IPS-NIHi11 (cell line): ENCODE data around the gene STYXL1.
"Not testable (repeated sequence)": the region's sequence is repeated elsewhere in the genome, so short reads cannot be mapped to it uniquely, and the experiment has no call there.

Source experiments
- DNase-seq: peaks from one replicate; pipeline ENCODE4 v3.0.0; 2012; ENCODE audit warnings: mixed read lengths, low spot score

Gene STYXL1

DNA sequence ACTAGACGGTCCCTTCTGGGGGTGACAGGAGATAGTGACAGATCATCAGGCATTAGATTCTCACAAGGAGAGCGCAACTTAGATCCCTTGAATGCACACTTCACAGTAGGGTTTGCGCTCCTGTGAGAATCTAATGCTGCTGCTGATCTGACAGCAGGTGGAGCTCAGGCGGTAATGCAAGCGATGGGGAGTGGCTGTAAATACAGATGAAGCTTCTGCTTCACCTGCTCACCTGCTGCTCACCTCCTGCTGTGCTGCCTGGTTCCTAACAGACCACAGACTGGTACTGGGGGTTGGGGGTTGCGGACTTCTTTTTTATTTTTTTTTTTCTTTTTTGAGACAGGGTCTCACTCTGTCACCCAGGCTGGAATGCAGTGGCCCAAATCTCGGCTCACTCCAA is 18.1 kb downstream of the STYXL1 start:
- DNase-seq: not testable (repeated sequence)

- peak; percentile 38 for DNase-seq
Measured at GRCh38 chr7:76023002-76023401, 24.8 kb downstream of the STYXL1 start.

DNA sequence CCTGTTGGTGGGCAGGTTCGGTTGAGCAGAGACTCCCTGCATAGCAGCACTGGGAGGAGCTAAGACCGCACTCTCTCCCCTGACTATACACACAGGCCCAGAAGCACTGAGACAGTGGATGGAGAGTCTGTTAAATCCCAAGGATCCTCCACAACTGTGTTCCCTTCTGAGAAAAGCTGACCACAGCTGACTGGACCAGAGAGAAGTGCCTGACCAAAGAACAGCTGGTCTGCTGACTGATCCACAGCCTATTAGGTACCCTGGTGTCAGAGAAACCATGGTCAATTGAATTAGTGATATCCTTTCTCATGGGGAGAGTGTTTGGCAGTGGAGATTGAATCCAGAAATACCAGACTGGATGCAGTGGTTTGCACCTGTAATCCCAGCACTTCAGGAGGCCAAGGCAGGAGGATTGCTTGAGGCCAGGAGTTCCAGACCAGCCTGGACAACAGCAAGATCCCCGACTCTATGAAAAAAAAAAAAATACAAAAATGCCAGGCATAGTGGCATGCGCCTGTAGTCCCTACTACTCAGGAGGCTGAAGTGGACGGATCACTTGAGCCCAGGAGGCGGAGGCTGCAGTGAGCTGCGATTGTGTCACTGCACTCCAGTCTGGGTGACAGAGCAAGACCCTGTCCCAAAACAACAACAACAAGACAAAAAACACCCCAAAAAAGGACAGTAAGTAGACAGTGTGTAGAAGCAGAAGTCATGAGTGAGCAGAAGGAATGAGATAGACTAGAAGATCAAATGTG is 25.6 kb downstream of the STYXL1 start:
- no peak for DNase-seq

DNA sequence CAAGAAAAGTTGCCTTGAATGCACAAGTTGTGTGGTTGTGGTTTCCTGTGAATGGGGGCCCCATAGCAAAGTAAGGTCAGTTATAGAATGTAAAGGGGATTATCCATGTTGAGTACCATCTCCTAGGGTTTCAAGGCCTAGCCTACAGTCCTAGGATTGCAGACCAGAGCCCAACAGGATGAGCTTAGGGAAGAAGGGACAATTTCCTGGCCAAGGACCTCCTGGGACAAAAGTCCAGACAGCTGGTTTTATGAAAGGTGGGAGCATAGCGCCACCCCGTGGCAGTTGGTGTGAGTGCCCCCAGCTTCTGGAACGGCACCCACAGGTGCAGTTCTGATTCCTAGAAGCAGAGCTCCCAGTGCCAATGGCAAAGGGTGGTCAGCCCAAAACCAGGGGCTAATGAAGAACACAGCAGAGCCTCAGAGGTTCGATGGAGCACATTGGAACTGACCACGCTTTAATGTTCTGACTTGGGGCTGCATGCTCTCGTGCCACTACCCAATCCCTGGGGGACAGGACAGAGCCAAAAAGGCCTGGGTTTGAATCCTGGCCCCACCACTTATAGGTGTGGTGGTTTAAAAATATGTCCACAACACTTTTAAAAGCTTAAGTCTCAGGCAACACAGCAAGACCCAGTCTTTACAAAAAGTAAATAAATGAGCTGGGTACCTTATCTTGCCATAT is 27.6 kb downstream of the STYXL1 start:
- DNase-seq: peak; percentile 87

GRCh38 chr7:76018520-76018919 is 29.3 kb downstream of the STYXL1 start:
- not testable (repeated sequence) for DNase-seq

DNA sequence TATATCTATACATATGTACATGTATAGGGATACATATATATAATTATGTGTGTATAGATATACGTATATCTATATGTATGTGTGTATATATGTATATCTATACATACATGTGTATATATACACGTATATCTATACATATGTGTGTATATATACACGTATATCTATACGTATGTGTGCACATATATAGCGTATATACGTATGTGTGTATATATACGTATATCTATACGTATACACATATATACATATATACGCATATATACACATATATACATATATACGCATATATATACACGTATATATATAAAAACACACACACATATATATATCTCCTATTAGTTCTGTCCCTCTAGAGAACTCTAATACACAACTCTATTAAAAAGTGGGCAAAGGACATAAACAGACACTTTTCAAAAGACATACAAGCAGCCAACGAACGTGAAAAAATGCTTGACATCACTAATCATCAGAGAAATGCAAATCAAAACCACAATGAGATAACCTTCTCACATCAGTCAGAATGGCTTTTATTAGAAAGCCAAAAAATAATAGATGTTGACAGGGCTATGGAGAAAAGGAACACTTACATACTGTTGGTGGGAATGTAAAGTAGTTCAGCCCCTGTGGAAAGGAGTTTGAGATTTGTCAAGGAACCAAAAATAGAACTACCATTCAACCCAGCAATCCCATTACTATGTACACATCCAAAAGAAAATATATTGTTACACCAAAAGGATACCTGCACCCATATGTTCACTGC is 31.4 kb downstream of the STYXL1 start:
- no peak for DNase-seq

- no peak for DNase-seq
Measured at GRCh38 chr7:76011442-76011861, 36.3 kb downstream of the STYXL1 start.

GRCh38 chr7:76009672-76010600 is 37.9 kb downstream of the STYXL1 start:
- DNase-seq: no peak

DNA sequence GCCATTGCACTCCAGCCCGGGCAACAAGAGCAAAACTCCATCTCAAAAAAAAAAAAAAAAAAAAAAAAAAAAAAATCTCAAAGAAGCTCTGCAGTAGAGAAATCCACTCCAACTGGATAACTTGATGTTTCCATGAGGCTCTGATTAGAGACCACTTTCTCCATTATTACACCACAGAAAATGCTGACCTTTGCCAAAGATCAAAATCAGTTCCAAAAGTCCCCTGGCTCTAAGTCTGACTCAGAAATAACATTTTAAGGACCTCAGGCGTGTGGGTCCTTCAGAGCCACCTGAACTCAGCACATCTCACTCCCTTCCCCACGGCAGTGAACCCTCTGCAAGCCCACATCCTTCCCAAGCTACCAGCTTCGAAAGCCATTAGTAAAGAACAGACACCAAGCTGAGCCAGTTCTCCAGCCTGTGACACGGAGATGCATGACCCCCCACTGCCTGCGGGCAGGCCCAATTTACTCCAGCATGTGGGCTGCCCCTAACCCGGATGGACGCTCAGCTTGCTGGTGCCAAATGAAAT is 39.6 kb downstream of the STYXL1 start:
- DNase-seq: no peak

DNA sequence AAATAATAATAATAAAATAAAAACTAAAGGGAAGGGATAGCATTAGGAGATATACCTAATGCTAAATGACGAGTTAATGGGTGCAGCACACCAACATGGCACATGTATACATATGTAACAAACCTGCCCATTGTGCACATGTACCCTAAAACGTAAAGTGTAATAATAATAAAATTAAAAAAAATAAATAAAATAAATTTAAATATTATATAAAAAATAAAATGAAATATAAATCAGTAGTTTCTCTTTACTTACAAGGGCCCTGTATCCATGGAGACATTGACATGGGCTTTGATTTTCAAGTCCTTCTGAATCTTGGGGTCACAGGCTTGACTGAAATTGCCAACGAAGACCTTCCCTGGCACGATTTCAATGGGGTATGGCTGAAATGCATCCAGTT is 42.8 kb downstream of the STYXL1 start:
- not testable (repeated sequence) for DNase-seq

- peak; percentile 1 for DNase-seq
Measured at GRCh38 chr7:76003351-76003750, 44.4 kb downstream of the STYXL1 start.

- DNase-seq: no peak
Measured at GRCh38 chr7:76002822-76003221, 45.0 kb downstream of the STYXL1 start.

DNA sequence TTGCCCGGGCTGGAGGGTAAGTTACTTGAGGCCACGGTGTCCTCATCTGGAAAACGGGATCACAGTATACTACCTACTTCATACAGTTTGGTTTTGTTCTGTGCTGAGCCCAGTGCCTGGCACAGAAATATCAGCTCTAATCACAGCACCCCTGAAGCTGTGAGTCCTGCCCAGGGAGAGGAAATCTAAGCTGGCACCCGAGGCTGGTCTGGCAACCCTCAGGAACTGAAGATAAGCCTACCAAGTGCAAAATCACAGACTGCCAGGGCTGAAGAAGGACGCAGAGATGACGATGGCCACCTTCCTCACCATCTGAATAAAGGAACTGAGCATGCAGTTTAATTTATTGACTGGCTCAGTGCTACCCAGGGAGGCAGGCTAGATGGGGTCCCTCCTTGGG is 45.7 kb downstream of the STYXL1 start:
- peak; percentile 0 for DNase-seq

- DNase-seq: peak; percentile 2
Measured at GRCh38 chr7:76000566-76000965, 47.2 kb downstream of the STYXL1 start.

GRCh38 chr7:75998038-75998437 is 49.8 kb downstream of the STYXL1 start:
- DNase-seq: no peak

GRCh38 chr7:75996476-75996875 is 51.3 kb downstream of the STYXL1 start:
- DNase-seq: no peak

DNA sequence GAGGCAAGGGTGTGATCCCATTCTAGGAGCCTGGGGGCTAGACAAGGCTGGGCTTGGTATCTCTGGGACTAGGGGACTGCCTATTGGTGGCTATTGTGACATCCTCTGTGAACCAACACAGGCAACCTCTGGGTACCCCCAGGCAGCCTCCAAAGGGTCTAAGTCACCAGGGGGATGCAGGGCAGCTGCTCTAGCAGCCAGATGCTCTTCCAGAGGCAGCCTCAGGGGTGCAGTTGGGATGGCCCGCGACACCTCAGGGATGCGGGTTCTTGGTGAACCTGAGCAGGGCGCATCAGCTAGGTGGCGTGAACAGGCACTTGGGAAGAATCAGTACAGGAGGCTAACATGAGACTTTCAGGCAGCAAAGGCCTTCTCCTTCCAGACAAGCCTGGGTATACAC is 51.8 kb downstream of the STYXL1 start:
- DNase-seq: no peak

GRCh38 chr7:75995052-75995471 is 52.7 kb downstream of the STYXL1 start:
- peak; percentile 34 for DNase-seq

GRCh38 chr7:75994388-75995051 is 53.3 kb downstream of the STYXL1 start, which contains the start of gene TMEM120A:
Gene TMEM120A (minus strand): TSS chr7:75994595. CDS start chr7:75994570, 25 bp downstream.
- DNase-seq: peak; percentile 100

- peak; percentile 87 for DNase-seq
Measured at GRCh38 chr7:75993689-75994387, 54.0 kb downstream of the STYXL1 start.
